Upper lobe of left lung (tissue), 6 donors: Measurements from ENCODE around the gene FCGR2B. TPM values are rescaled to one million over a fixed set of nuclear protein-coding genes. Genes with fewer than 3 reads are reported as not detected.

ENCODE experiments used
- ATAC-seq, 2 donors: fragments of 200-7000 bp; cut with Tn5 transposase; one replicate each; pipeline ENCODE4 v1.9.1; 2022; ENCODE audit warnings: mild to moderate bottlenecking in 2 of 2, moderate library complexity in 2 of 2; ENCODE audit not compliant: low FRiP score in 2 of 2
- DNase-seq, 2 donors: peaks; one replicate each; pipeline ENCODE4 v3.0.0-alpha.2; 2019 to 2020
- H3K27ac ChIP-seq, 4 donors: fragments of 200-600 bp; sonication (generic); one replicate each; pipeline ENCODE4 v1.5.1; 2016 to 2019
- H3K27me3 ChIP-seq, 4 donors: fragments of 200-600 bp; sonication (generic); one replicate each; pipeline ENCODE4 v1.5.1; 2017 to 2019
- H3K36me3 ChIP-seq, 4 donors: fragments of 200-600 bp; sonication (generic); one replicate each; pipeline ENCODE4 v1.5.1; 2016 to 2019
- H3K4me1 ChIP-seq, 4 donors: fragments of 200-600 bp; sonication (generic); one replicate each; pipeline ENCODE4 v1.5.1; 2018 to 2019
- H3K4me3 ChIP-seq, 4 donors: fragments of 200-600 bp; sonication (generic); one replicate each; pipeline ENCODE4 v1.5.1; 2017 to 2019; ENCODE audit warnings: mild to moderate bottlenecking in 2 of 4, moderate library complexity in 1 of 4
- H3K9me3 ChIP-seq, 4 donors: fragments of 200-600 bp; sonication (generic); one replicate each; pipeline ENCODE4 v1.5.1; 2018 to 2019
- CTCF ChIP-seq, 6 experiments: fragments of 450-650 bp in 4 of 6; fragments of 200-600 bp in 2 of 6; sonication (generic) in 2 of 6; IDR thresholded peaks; one replicate each; pipeline ENCODE4 v1.5.1; 2016 to 2019; ENCODE audit warnings: antibody characterized with exemption in 6 of 6
- EP300 ChIP-seq, 4 donors: sonication (generic); formaldehyde crosslinking; IDR thresholded peaks; one replicate each; pipeline ENCODE4 v1.5.1; 2017; ENCODE audit warnings: antibody characterized with exemption in 4 of 4, control low read depth in 2 of 4
- POLR2A ChIP-seq, 4 donors: fragments of 450-650 bp; IDR thresholded peaks; one replicate each; pipeline ENCODE4 v1.5.1; 2016 to 2017; ENCODE audit warnings: antibody characterized with exemption in 4 of 4, mild to moderate bottlenecking in 2 of 4
- POLR2AphosphoS5 ChIP-seq, 2 donors: sonication (generic); formaldehyde crosslinking; IDR thresholded peaks; one replicate each; pipeline ENCODE4 v1.5.1; 2017; ENCODE audit warnings: antibody characterized with exemption in 2 of 2
- WGBS, 2 donors: methylation state at CpG; one replicate each; pipeline ENCODE4 v1.1.5; 2017 to 2018; 5-methylcytosine and 5-hydroxymethylcytosine counted together
- total RNA-seq, 6 donors: library from RNA; depleted of rRNA in 4 of 6; stranded (reverse); fragments of >200 nt in 4 of 6; gene quantifications; one replicate each; pipeline versions ENCODE4 v1.1.0 to v1.2.1, GENCODE V29; 2016 to 2021
- donor health status: DM: no; HTN: no; CAD: no; lungs with moderate emphysema.
- donor health status: DM: no; HTN: yes; CAD: no; lungs with severe emphysema.

Gene FCGR2B
- total RNA-seq, 6 donors from 2014 or later, result 5.4 to 33.9 (median 22.0) TPM

GRCh38 chr1:161719325-161719611 lies 56.3 kb downstream of the FCGR2B start:
- Histone ChIP-seq H3K27ac (no peak overlapping the region), H3K27me3 (no peaks in the 10 kb centered on the region)
- 93 to 94% methylated on average over 1 of the region's 1 CpG for WGBS, 2 donors

GRCh38 chr1:161720422-161720821 lies 57.5 kb downstream of the FCGR2B start:
- ATAC-seq (no peak), DNase-seq (no peak)
- no peaks in the 10 kb centered on the region for H3K36me3 ChIP-seq
- no peaks in the 10 kb centered on the region for H3K27me3 ChIP-seq
- H3K4me1 ChIP-seq, result peaks cover 0 to 15% (median 5%) of the 10 kb centered on the region in 4 donors
- H3K4me3 ChIP-seq, result no peak overlapping the region
- no peaks in the 10 kb centered on the region for H3K9me3 ChIP-seq
- TF ChIP-seq POLR2AphosphoS5 (IDR thresholded peaks at IDR 0.05) (no peak), CTCF (IDR thresholded peaks at IDR 0.05) (no peak), EP300 (IDR thresholded peaks at IDR 0.05) (no peak), POLR2A (IDR thresholded peaks at IDR 0.05) (no peak)
- no peak overlapping the region for H3K27ac ChIP-seq
- 89 to 91% methylated on average over 1 of the region's 1 CpG for WGBS, 2 donors

More at GRCh38 chr1:161719325-161719611, 56.3 kb downstream of the FCGR2B start:
- TF ChIP-seq POLR2A (IDR thresholded peaks at IDR 0.05) (no peak), EP300 (IDR thresholded peaks at IDR 0.05) (no peak), CTCF (IDR thresholded peaks at IDR 0.05) (no peak), POLR2AphosphoS5 (IDR thresholded peaks at IDR 0.05) (no peak)
- ATAC-seq, result no peak
- Histone ChIP-seq H3K4me1 (peaks cover 0 to 12% (median 4%) of the 10 kb centered on the region in 4 donors), H3K36me3 (no peaks in the 10 kb centered on the region), H3K9me3 (no peaks in the 10 kb centered on the region), H3K4me3 (no peak overlapping the region)
- DNase-seq, result no peak

DNA sequence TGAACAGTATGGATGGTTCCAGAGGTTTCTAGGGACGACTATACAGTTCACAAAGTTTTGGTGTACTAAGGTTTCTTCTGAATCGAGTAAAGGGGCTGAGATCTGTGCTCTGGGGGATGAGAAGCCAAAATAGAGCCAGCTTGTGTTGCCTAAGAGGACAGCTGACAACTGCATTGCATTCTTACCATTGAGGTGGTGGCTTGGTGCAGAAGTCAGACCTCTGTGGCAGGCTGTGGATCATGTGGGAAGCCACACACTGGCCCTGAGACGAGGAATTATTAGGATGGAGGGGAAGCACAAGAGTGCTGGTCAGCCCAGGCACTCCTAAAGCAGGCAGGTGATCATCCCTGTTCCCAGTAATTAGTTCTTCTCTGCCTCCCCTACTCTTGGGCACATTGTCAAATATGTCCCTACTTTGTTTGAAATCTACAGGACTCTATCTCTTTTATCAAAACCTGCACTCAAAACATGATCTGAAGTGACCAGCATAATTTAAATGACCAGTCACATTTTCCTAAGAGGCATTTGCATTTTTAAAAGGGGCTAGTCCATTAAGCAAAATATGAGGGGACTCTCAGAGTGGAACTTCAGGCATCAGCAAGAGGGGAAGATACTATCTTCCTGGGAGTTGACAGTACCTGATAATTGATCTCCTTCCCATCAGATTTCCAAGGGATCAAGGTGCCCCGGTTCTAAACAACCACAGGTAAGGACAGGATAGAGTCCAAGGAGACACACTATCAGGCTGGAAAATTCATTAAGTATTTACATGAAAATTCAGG lies 58.2 kb downstream of the FCGR2B start, which contains the start of gene FCRLB:
TSS of gene FCRLB (plus strand) at position 589 of the 782 bp plus-strand sequence. CDS start 1,129 bp downstream, outside the sequence.
- Histone ChIP-seq H3K27ac (no peak within 1 kb of the TSS), H3K4me1 (peaks cover 7 to 22% (median 11%) of the 10 kb centered on the region in 4 donors), H3K4me3 (no peak within 1 kb of the TSS), H3K9me3 (no peaks in the 10 kb centered on the region), H3K36me3 (no peaks in the 10 kb centered on the region), H3K27me3 (no peaks in the 10 kb centered on the region)
- DNase-seq (no peak), ATAC-seq (no peak)
- 44 to 57% methylated on average over 3 to 4 of the region's 4 CpGs for WGBS, 2 donors
- no peak for TF ChIP-seq EP300 (IDR thresholded peaks at IDR 0.05)
- TF ChIP-seq POLR2A (IDR thresholded peaks at IDR 0.05), result no peak
- no peak for TF ChIP-seq CTCF (IDR thresholded peaks at IDR 0.05)
- TF ChIP-seq POLR2AphosphoS5 (IDR thresholded peaks at IDR 0.05), result no peak

GRCh38 chr1:161721738-161722343 lies 58.9 kb downstream of the FCGR2B start:
- ATAC-seq, result peak in 1 of 2 donors; percentile 57
- no peaks in the 10 kb centered on the region for H3K36me3 ChIP-seq
- no peak overlapping the region for H3K27ac ChIP-seq
- H3K4me1 ChIP-seq, result peaks cover 11 to 26% (median 12%) of the 10 kb centered on the region in 4 donors
- H3K27me3 ChIP-seq, result no peaks in the 10 kb centered on the region
- peak in 1 of 2 donors; percentile 60 for DNase-seq
- TF ChIP-seq CTCF (IDR thresholded peaks at IDR 0.05), result no peak
- TF ChIP-seq POLR2AphosphoS5 (IDR thresholded peaks at IDR 0.05), result no peak
- TF ChIP-seq EP300 (IDR thresholded peaks at IDR 0.05), result no peak
- no peaks in the 10 kb centered on the region for H3K9me3 ChIP-seq
- H3K4me3 ChIP-seq, result no peak overlapping the region
- 66 to 81% methylated on average over 8 of the region's 8 CpGs for WGBS, 2 donors
